PFSK-1 (cell line): Measurements from ENCODE around the gene TACR1.

Experiments used
- FOXP2 ChIP-seq: optimal IDR thresholded peaks from 2 replicates; pipeline ENCODE3; 2011; ENCODE audit warnings: borderline replicate concordance, control low read depth, inconsistent platforms; ENCODE audit not compliant: insufficient read depth; ENCODE audit errors: extremely low read length, extremely low read depth
- POLR2AphosphoS5 ChIP-seq: IDR thresholded peaks from 2 replicates; pipeline ENCODE4 v1.6.1; 2012; ENCODE audit warnings: low read depth, mild to moderate bottlenecking, control low read depth, low read length, moderate library complexity
- REST ChIP-seq, 2 experiments: IDR thresholded peaks; 2 replicates each; pipeline versions ENCODE4 v1.6.1 to v1.8.0; 2011 to 2012; ENCODE audit warnings: low read depth in 2 of 2, low read length in 2 of 2, control low read depth in 1 of 2, inconsistent platforms in 1 of 2, mild to moderate bottlenecking in 1 of 2, moderate library complexity in 1 of 2; ENCODE audit not compliant: insufficient read depth in 1 of 2
- SIN3A ChIP-seq: IDR thresholded peaks from 2 replicates; pipeline ENCODE4 v1.6.1; 2012; ENCODE audit warnings: mild to moderate bottlenecking, low read length, moderate library complexity, borderline replicate concordance; ENCODE audit not compliant: insufficient read depth
- TAF1 ChIP-seq: IDR thresholded peaks from 2 replicates; pipeline ENCODE4 v1.6.1; 2012; ENCODE audit warnings: low read length, control low read depth, borderline replicate concordance; ENCODE audit not compliant: insufficient read depth

Gene TACR1

GRCh38 chr2:75204833-75205232 is 5.5 kb upstream of the TACR1 start:
- TF ChIP-seq REST (IDR thresholded peaks at IDR 0.05; ENCODE audit: insufficient read depth in 1 of 2, low read depth in 2 of 2, low read length in 2 of 2): no peak

GRCh38 chr2:75202359-75202758 is 3.0 kb upstream of the TACR1 start:
- no peak for TF ChIP-seq TAF1

GRCh38 chr2:75200140-75201096 is 1.1 kb upstream of the TACR1 start:
- TF ChIP-seq POLR2AphosphoS5 (no peak), FOXP2 (no peak), TAF1 (no peak), REST (IDR thresholded peaks at IDR 0.05; ENCODE audit: insufficient read depth in 1 of 2, low read depth in 2 of 2, low read length in 2 of 2) (no peak)

- TF ChIP-seq SIN3A: no peak
- TF ChIP-seq FOXP2: no peak
- no peak for TF ChIP-seq REST (IDR thresholded peaks at IDR 0.05; ENCODE audit: insufficient read depth in 1 of 2, low read depth in 2 of 2, low read length in 2 of 2)
- TF ChIP-seq POLR2AphosphoS5: no peak
- TF ChIP-seq TAF1: no peak
Observed at GRCh38 chr2:75195076-75195691, 4.1 kb downstream of the TACR1 start.

GRCh38 chr2:75194184-75194868 is 5.0 kb downstream of the TACR1 start:
- no peak for TF ChIP-seq POLR2AphosphoS5
- TF ChIP-seq FOXP2: no peak
- TF ChIP-seq TAF1: no peak
- no peak for TF ChIP-seq REST (IDR thresholded peaks at IDR 0.05; ENCODE audit: insufficient read depth in 1 of 2, low read depth in 2 of 2, low read length in 2 of 2)
- no peak for TF ChIP-seq SIN3A
